Cardiac muscle cell (in vitro differentiated cells and primary cell): ENCODE measurements around the gene IVL. TPM values are rescaled to one million over a fixed set of nuclear protein-coding genes. Genes with fewer than 3 reads are reported as not detected.

Source experiments
- DNase-seq, 2 donors: peaks; one replicate each; pipeline versions ENCODE4 v3.0.0 to v3.0.0-alpha.2; 2010 to 2017; ENCODE audit warnings: low read depth in 1 of 2, low spot score in 1 of 2
- H3K27ac ChIP-seq: fragments of 200-600 bp; sonication (generic); 2 replicates; pipeline ENCODE4 v1.5.1; 2016
- H3K27me3 ChIP-seq: fragments of 200-600 bp; sonication (generic); 2 replicates; pipeline ENCODE4 v1.6.0; 2016; ENCODE audit warnings: control low read depth
- H3K36me3 ChIP-seq: fragments of 200-600 bp; sonication (generic); 2 replicates; pipeline ENCODE4 v1.5.1; 2016; ENCODE audit warnings: control low read depth
- H3K4me1 ChIP-seq: fragments of 200-600 bp; sonication (generic); 2 replicates; pipeline ENCODE4 v1.8.1; 2017; ENCODE audit warnings: low read depth, mild to moderate bottlenecking, mixed run types
- H3K4me3 ChIP-seq: fragments of 200-600 bp; sonication (generic); 2 replicates; pipeline ENCODE4 v1.5.1; 2016; ENCODE audit warnings: mild to moderate bottlenecking
- H3K9me3 ChIP-seq: fragments of 200-600 bp; sonication (generic); 2 replicates; pipeline ENCODE4 v1.5.1; 2017; ENCODE audit warnings: low read depth, mild to moderate bottlenecking, control low read depth
- CTCF ChIP-seq: IDR thresholded peaks from 2 replicates; pipeline ENCODE4 v1.5.1; 2012; ENCODE audit warnings: low read depth, mild to moderate bottlenecking, low read length
- polyA plus RNA-seq: library from polyadenylated mRNA; unstranded; fragments of >200 nt; fragmentation: Nextera tagmentation; extraction: Ambion mirVana; gene quantifications from 2 replicates; pipeline ENCODE4 v1.2.1, GENCODE V29; 2016
- total RNA-seq: library from RNA; depleted of rRNA; stranded (reverse); fragments of >200 nt; gene quantifications from 2 replicates; pipeline ENCODE4 v1.2.3, GENCODE V29; 2016

The IVL gene
- total and polyA plus RNA-seq, 2 experiments from 2014 or later = not detected

- H3K4me1 ChIP-seq = no peaks in the 10 kb centered on the region
- H3K9me3 ChIP-seq = no peaks in the 10 kb centered on the region
- no peaks in the 10 kb centered on the region for H3K27me3 ChIP-seq
- H3K4me3 ChIP-seq = no peak overlapping the region
- DNase-seq = no peak
- no peak overlapping the region for H3K27ac ChIP-seq
- H3K36me3 ChIP-seq = no peaks in the 10 kb centered on the region
- no peak for TF ChIP-seq CTCF
Measured at GRCh38 chr1:152946248-152946647, 37.9 kb downstream of the IVL start.

GRCh38 chr1:152946651-152947256 is 38.4 kb downstream of the IVL start, which contains the start of gene SPRR5:
Gene SPRR5 (plus strand): TSS chr1:152947206. CDS start chr1:152948555, 1,349 bp downstream.
- no peak for DNase-seq
- Histone ChIP-seq H3K9me3 (no peaks in the 10 kb centered on the region), H3K36me3 (no peaks in the 10 kb centered on the region), H3K4me1 (no peaks in the 10 kb centered on the region), H3K27me3 (no peaks in the 10 kb centered on the region), H3K4me3 (no peak within 1 kb of the TSS), H3K27ac (no peak within 1 kb of the TSS)
- no peak for TF ChIP-seq CTCF

- no peak for TF ChIP-seq CTCF
- Histone ChIP-seq H3K27me3 (no peaks in the 10 kb centered on the region), H3K4me3 (no peak overlapping the region), H3K9me3 (no peaks in the 10 kb centered on the region), H3K4me1 (no peaks in the 10 kb centered on the region), H3K27ac (no peak overlapping the region), H3K36me3 (no peaks in the 10 kb centered on the region)
- no peak for DNase-seq
Measured at GRCh38 chr1:152951711-152952110, 43.4 kb downstream of the IVL start.

- DNase-seq = no peak
- TF ChIP-seq CTCF = no peak
- Histone ChIP-seq H3K27me3 (no peaks in the 10 kb centered on the region), H3K36me3 (no peaks in the 10 kb centered on the region), H3K4me3 (no peak overlapping the region), H3K27ac (no peak overlapping the region), H3K9me3 (no peaks in the 10 kb centered on the region), H3K4me1 (no peaks in the 10 kb centered on the region)
Measured at GRCh38 chr1:152953761-152954160, 45.4 kb downstream of the IVL start.

GRCh38 chr1:152954436-152954835 is 46.1 kb downstream of the IVL start:
- DNase-seq = no peak
- H3K27me3 ChIP-seq = no peaks in the 10 kb centered on the region
- H3K27ac ChIP-seq = no peak overlapping the region
- no peak for TF ChIP-seq CTCF
- no peak overlapping the region for H3K4me3 ChIP-seq
- no peaks in the 10 kb centered on the region for H3K36me3 ChIP-seq
- H3K4me1 ChIP-seq = no peaks in the 10 kb centered on the region
- no peaks in the 10 kb centered on the region for H3K9me3 ChIP-seq
